Astrocyte (in vitro differentiated cells and primary cell): ENCODE data around the gene HNRNPM. TPM values are rescaled to one million over a fixed set of nuclear protein-coding genes. Genes with fewer than 3 reads are reported as not detected.

Experiments
- DNase-seq: peaks from one replicate; pipeline ENCODE4 v3.0.0-alpha.2; 2010; ENCODE audit warnings: low read depth
- FAIRE-seq: peaks from 2 replicates; lab custom pipeline; 2011; peaks lifted over from hg19 to GRCh38; lab: Jason Lieb, UNC
- H2AFZ ChIP-seq: 2 replicates; pipeline ENCODE4 v1.6.0; 2012; ENCODE audit warnings: low read depth, low read length, inconsistent platforms
- H3K27ac ChIP-seq: 2 replicates; pipeline ENCODE4 v1.5.1; 2011; ENCODE audit warnings: low read depth, low read length, inconsistent platforms
- H3K27me3 ChIP-seq: 2 replicates; pipeline ENCODE4 v1.6.0; 2011; ENCODE audit warnings: low read length, inconsistent platforms; ENCODE audit not compliant: insufficient read depth
- H3K36me3 ChIP-seq: 2 replicates; pipeline ENCODE4 v1.5.1; 2011; ENCODE audit warnings: low read length, inconsistent platforms; ENCODE audit not compliant: insufficient read depth
- H3K4me1 ChIP-seq: 2 replicates; pipeline ENCODE4 v1.5.1; 2011; ENCODE audit warnings: low read length, inconsistent platforms; ENCODE audit not compliant: insufficient read depth
- H3K4me2 ChIP-seq: 2 replicates; pipeline ENCODE4 v1.6.0; 2012; ENCODE audit warnings: low read length, inconsistent platforms
- H3K4me3 ChIP-seq: 2 replicates; pipeline ENCODE4 v1.5.1; 2011; ENCODE audit warnings: low read depth, mild to moderate bottlenecking, low read length, inconsistent platforms; ENCODE audit not compliant: insufficient read depth
- H3K79me2 ChIP-seq: 2 replicates; pipeline ENCODE4 v1.6.0; 2012; ENCODE audit warnings: mild to moderate bottlenecking, low read length, inconsistent platforms; ENCODE audit not compliant: insufficient read depth
- H3K9ac ChIP-seq: 2 replicates; pipeline ENCODE4 v1.6.0; 2012; ENCODE audit warnings: mild to moderate bottlenecking, low read length, inconsistent platforms
- H3K9me3 ChIP-seq: 2 replicates; pipeline ENCODE4 v1.5.1; 2012; ENCODE audit warnings: low read depth, mild to moderate bottlenecking, low read length, inconsistent platforms; ENCODE audit not compliant: insufficient read depth
- H4K20me1 ChIP-seq: 2 replicates; pipeline ENCODE4 v1.6.0; 2012; ENCODE audit warnings: low read length, inconsistent platforms; ENCODE audit not compliant: insufficient read depth
- H3K27ac Mint-ChIP-seq: one replicate; pipeline ENCODE4 v1.8.0; 2021; ENCODE audit warnings: mild to moderate bottlenecking, mixed read lengths; ENCODE audit not compliant: unreplicated experiment
- H3K27me3 Mint-ChIP-seq: one replicate; pipeline ENCODE4 v1.8.0; 2021; ENCODE audit warnings: low read depth, mixed read lengths; ENCODE audit not compliant: unreplicated experiment
- H3K36me3 Mint-ChIP-seq: one replicate; pipeline ENCODE4 v1.8.0; 2021; ENCODE audit warnings: low read depth, mixed read lengths; ENCODE audit not compliant: unreplicated experiment
- H3K4me1 Mint-ChIP-seq: one replicate; pipeline ENCODE4 v1.8.0; 2021; ENCODE audit warnings: low read depth, mixed read lengths; ENCODE audit not compliant: unreplicated experiment
- H3K4me3 Mint-ChIP-seq: one replicate; pipeline ENCODE4 v1.8.0; 2021; ENCODE audit warnings: mild to moderate bottlenecking, moderate library complexity, mixed read lengths; ENCODE audit not compliant: unreplicated experiment
- H3K9me3 Mint-ChIP-seq: one replicate; pipeline ENCODE4 v1.8.0; 2021; ENCODE audit warnings: mild to moderate bottlenecking, mixed read lengths; ENCODE audit not compliant: unreplicated experiment
- EZH2 ChIP-seq: IDR thresholded peaks from 2 replicates; pipeline ENCODE4 v1.6.1; 2012; ENCODE audit warnings: mild to moderate bottlenecking, low read length, inconsistent platforms; ENCODE audit not compliant: insufficient read depth
- total RNA-seq: library from RNA; stranded (reverse); gene quantifications from 2 replicates; pipeline ENCODE4 v1.2.1, GENCODE V29; 2021
- TF ChIP-seq, protein P1 (sequence below): IDR thresholded peaks from 2 replicates; pipeline ENCODE4 v1.5.1; 2011; ENCODE audit warnings: low read depth, mild to moderate bottlenecking, inconsistent platforms, low read length, moderate library complexity; ENCODE audit not compliant: insufficient read depth

The HNRNPM gene
- total RNA-seq, 1 donor from 2014 or later: 172 TPM

DNA sequence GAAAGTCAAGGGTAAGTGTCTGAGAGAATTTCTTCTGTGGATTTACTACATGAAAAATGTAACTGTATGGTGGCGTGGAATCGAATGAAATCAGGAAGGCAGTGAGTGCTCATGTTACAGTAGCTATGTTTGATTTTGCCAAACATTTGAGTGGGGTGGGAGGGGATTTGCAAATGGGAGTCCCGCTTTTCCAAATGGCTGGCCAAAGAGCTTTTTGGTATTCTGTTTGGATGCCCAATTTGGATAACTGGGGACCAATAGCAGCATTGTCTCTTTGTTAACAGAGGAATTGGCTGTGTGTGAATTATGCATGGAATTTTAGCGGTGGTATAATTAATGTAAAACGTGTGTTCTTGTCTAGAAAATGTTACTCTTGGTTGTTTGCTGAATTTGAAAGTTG, 17.8 kb downstream of the HNRNPM start:
- Histone ChIP-seq H4K20me1 (peaks cover 96% of the 10 kb centered on the region), H3K79me2 (peaks cover 93% of the 10 kb centered on the region), H3K27me3 (no peaks in the 10 kb centered on the region), H3K36me3 (peaks cover 31% of the 10 kb centered on the region), H3K9ac (no peak overlapping the region), H3K27ac (no peak overlapping the region), H3K4me3 (no peak overlapping the region), H3K4me2 (no peak overlapping the region), H3K4me1 (peaks cover 28% of the 10 kb centered on the region), H2AFZ (no peak overlapping the region), H3K9me3 (no peaks in the 10 kb centered on the region)
- DNase-seq (no peak), FAIRE-seq (no peak)
- no peak overlapping the region for H3K4me3 Mint-ChIP-seq
- peaks cover 39% of the 10 kb centered on the region for H3K4me1 Mint-ChIP-seq
- peaks cover 3% of the 10 kb centered on the region for H3K9me3 Mint-ChIP-seq
- peaks cover 24% of the 10 kb centered on the region for H3K36me3 Mint-ChIP-seq
- no peak overlapping the region for H3K27ac Mint-ChIP-seq
- H3K27me3 Mint-ChIP-seq: no peaks in the 10 kb centered on the region
- TF ChIP-seq, protein P1, sequence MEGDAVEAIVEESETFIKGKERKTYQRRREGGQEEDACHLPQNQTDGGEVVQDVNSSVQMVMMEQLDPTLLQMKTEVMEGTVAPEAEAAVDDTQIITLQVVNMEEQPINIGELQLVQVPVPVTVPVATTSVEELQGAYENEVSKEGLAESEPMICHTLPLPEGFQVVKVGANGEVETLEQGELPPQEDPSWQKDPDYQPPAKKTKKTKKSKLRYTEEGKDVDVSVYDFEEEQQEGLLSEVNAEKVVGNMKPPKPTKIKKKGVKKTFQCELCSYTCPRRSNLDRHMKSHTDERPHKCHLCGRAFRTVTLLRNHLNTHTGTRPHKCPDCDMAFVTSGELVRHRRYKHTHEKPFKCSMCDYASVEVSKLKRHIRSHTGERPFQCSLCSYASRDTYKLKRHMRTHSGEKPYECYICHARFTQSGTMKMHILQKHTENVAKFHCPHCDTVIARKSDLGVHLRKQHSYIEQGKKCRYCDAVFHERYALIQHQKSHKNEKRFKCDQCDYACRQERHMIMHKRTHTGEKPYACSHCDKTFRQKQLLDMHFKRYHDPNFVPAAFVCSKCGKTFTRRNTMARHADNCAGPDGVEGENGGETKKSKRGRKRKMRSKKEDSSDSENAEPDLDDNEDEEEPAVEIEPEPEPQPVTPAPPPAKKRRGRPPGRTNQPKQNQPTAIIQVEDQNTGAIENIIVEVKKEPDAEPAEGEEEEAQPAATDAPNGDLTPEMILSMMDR: no peak
- no peak for TF ChIP-seq EZH2

- no peak for DNase-seq
- peaks cover 25% of the 10 kb centered on the region for H3K4me1 ChIP-seq
- no peak overlapping the region for H3K27ac ChIP-seq
- no peak overlapping the region for H3K4me2 ChIP-seq
- no peak overlapping the region for H3K4me3 ChIP-seq
- no peak overlapping the region for H3K27ac Mint-ChIP-seq
- H4K20me1 ChIP-seq: peaks cover 96% of the 10 kb centered on the region
- H3K27me3 ChIP-seq: no peaks in the 10 kb centered on the region
- H3K27me3 Mint-ChIP-seq: no peaks in the 10 kb centered on the region
- H3K9ac ChIP-seq: no peak overlapping the region
- peaks cover 32% of the 10 kb centered on the region for H3K36me3 ChIP-seq
- no peak for TF ChIP-seq EZH2
- TF ChIP-seq, protein P1: no peak
- H2AFZ ChIP-seq: no peak overlapping the region
- H3K4me3 Mint-ChIP-seq: no peak overlapping the region
- H3K4me1 Mint-ChIP-seq: peaks cover 32% of the 10 kb centered on the region
- H3K36me3 Mint-ChIP-seq: peaks cover 28% of the 10 kb centered on the region
- peaks cover 3% of the 10 kb centered on the region for H3K9me3 Mint-ChIP-seq
- H3K9me3 ChIP-seq: no peaks in the 10 kb centered on the region
- no peak for FAIRE-seq
- H3K79me2 ChIP-seq: peaks cover 89% of the 10 kb centered on the region
These were observed 18.6 kb downstream of the HNRNPM start for GRCh38 chr19:8463365-8463764.

- Histone ChIP-seq H2AFZ (no peak overlapping the region), H3K27ac (no peak overlapping the region), H3K9me3 (no peaks in the 10 kb centered on the region), H3K79me2 (peaks cover 89% of the 10 kb centered on the region), H4K20me1 (peaks cover 96% of the 10 kb centered on the region), H3K36me3 (peaks cover 56% of the 10 kb centered on the region), H3K4me2 (no peak overlapping the region), H3K4me3 (no peak overlapping the region), H3K27me3 (no peaks in the 10 kb centered on the region), H3K4me1 (no peaks in the 10 kb centered on the region), H3K9ac (no peak overlapping the region)
- DNase-seq (peak; percentile 59), FAIRE-seq (no peak)
- peaks cover 37% of the 10 kb centered on the region for H3K36me3 Mint-ChIP-seq
- no peak overlapping the region for H3K27ac Mint-ChIP-seq
- H3K9me3 Mint-ChIP-seq: peaks cover 3% of the 10 kb centered on the region
- H3K4me1 Mint-ChIP-seq: peaks cover 16% of the 10 kb centered on the region
- no peak overlapping the region for H3K4me3 Mint-ChIP-seq
- TF ChIP-seq, protein P1: no peak
- no peak for TF ChIP-seq EZH2
- H3K27me3 Mint-ChIP-seq: no peaks in the 10 kb centered on the region
These were observed 21.2 kb downstream of the HNRNPM start for GRCh38 chr19:8466018-8466417.
